Neural progenitor cell (in vitro differentiated cells): Measurements from ENCODE around the gene ST3GAL6. TPM values are rescaled to one million over a fixed set of nuclear protein-coding genes. Genes with fewer than 3 reads are reported as not detected.

Experiments
- DNase-seq: peaks from one replicate; pipeline ENCODE4 v3.0.0-alpha.2; 2016; ENCODE audit warnings: low spot score
- H2AFZ ChIP-seq: fragments of 200-600 bp; sonication (generic); replicated peaks from 2 replicates; pipeline ENCODE4 v1.6.1; 2016; ENCODE audit warnings: antibody characterized with exemption
- H3F3A ChIP-seq: fragments of 200-600 bp; sonication (generic); 2 replicates; pipeline ENCODE4 v1.6.1; 2016; ENCODE audit warnings: antibody characterized with exemption, low read depth
- H3K27ac ChIP-seq: fragments of 200-600 bp; sonication (generic); 2 replicates; pipeline ENCODE4 v1.5.1; 2016; ENCODE audit warnings: mild to moderate bottlenecking
- H3K27me3 ChIP-seq: fragments of 200-600 bp; sonication (generic); 2 replicates; pipeline ENCODE4 v1.6.1; 2016; ENCODE audit warnings: mild to moderate bottlenecking, moderate library complexity
- H3K36me3 ChIP-seq: fragments of 200-600 bp; sonication (generic); 2 replicates; pipeline ENCODE4 v1.5.1; 2016
- H3K4me1 ChIP-seq: fragments of 200-600 bp; sonication (generic); 2 replicates; pipeline ENCODE4 v1.6.1; 2016; ENCODE audit warnings: mixed run types
- H3K4me2 ChIP-seq: fragments of 200-600 bp; sonication (generic); 2 replicates; pipeline ENCODE4 v1.6.1; 2016
- H3K4me3 ChIP-seq: fragments of 200-600 bp; sonication (generic); 2 replicates; pipeline ENCODE4 v1.5.1; 2016
- H3K79me2 ChIP-seq: fragments of 200-600 bp; sonication (generic); 2 replicates; pipeline ENCODE4 v1.6.1; 2016; ENCODE audit warnings: low read depth
- H3K9ac ChIP-seq: fragments of 200-600 bp; sonication (generic); 2 replicates; pipeline ENCODE4 v1.6.1; 2016
- H3K9me3 ChIP-seq: fragments of 200-600 bp; sonication (generic); 2 replicates; pipeline ENCODE4 v1.5.1; 2016; ENCODE audit warnings: low read depth
- H4K20me1 ChIP-seq: fragments of 200-600 bp; sonication (generic); 2 replicates; pipeline ENCODE4 v1.6.1; 2016; ENCODE audit warnings: low read depth
- H3K27ac Mint-ChIP-seq: 3 replicates; pipeline ENCODE4 v1.8.0; 2021; ENCODE audit warnings: mixed read lengths
- H3K27me3 Mint-ChIP-seq: 2 replicates; pipeline ENCODE4 v1.8.0; 2022; ENCODE audit warnings: low read depth, mild to moderate bottlenecking, inconsistent platforms, moderate library complexity, mixed read lengths; ENCODE audit not compliant: insufficient read depth
- H3K36me3 Mint-ChIP-seq: 3 replicates; pipeline ENCODE4 v1.8.0; 2021; ENCODE audit warnings: mixed read lengths
- H3K4me1 Mint-ChIP-seq: 3 replicates; pipeline ENCODE4 v1.8.0; 2021; ENCODE audit warnings: mixed read lengths
- H3K4me3 Mint-ChIP-seq: 3 replicates; pipeline ENCODE4 v1.8.0; 2021; ENCODE audit warnings: mild to moderate bottlenecking, moderate library complexity, mixed read lengths
- H3K9me3 Mint-ChIP-seq: 3 replicates; pipeline ENCODE4 v1.8.0; 2020; ENCODE audit warnings: mixed read lengths
- EZH2 ChIP-seq: fragments of 200-600 bp; sonication (generic); IDR thresholded peaks from 2 replicates; pipeline ENCODE4 v1.6.1; 2017; ENCODE audit warnings: antibody characterized with exemption, mild to moderate bottlenecking, moderate library complexity
- EZH2phosphoT487 ChIP-seq: fragments of 200-600 bp; sonication (generic); IDR thresholded peaks from 2 replicates; pipeline ENCODE4 v1.6.1; 2017; ENCODE audit warnings: antibody characterized with exemption
- total RNA-seq: library from RNA; depleted of rRNA; stranded (reverse); fragments of >200 nt; gene quantifications from 2 replicates; pipeline ENCODE4 v1.2.3, GENCODE V29; 2015; ENCODE audit warnings: low replicate concordance
- TF ChIP-seq, protein P1 (sequence below): fragments of 200-600 bp; sonication (generic); IDR thresholded peaks from 2 replicates; pipeline ENCODE4 v1.5.1; 2017; ENCODE audit warnings: antibody characterized with exemption, mild to moderate bottlenecking

ST3GAL6 gene
- total RNA-seq, 1 donor from 2014 or later, result 18.6 TPM

DNA sequence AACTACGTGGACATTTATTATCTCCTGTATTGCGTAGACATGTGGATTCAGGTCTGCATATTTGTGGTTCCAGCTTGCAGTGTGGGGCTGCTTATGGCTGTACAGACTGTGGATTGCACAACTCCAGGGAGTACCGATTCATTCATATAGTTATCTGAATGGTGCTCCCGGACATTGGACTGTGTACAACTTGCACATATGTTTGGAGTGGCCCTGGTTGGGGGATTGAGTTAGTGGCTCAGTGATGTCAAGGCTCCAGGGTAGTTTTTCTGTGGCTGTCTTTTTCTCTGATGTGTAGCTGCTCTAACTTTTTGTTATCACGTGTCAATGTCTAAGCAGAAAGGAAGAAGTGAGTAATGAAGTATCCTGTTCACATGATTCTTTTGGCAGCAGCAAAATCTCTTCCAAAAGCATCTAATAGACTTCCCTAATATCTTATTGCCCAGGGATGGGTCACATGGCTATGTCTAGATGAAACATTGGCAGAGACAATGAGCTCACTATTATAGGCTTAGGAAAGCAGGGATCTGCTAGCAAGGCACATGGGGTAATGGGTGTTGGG, 15.8 kb downstream of the ST3GAL6 start:
- Mint-ChIP-seq H3K27ac (no peak overlapping the region), H3K9me3 (no peaks in the 10 kb centered on the region), H3K4me3 (no peak overlapping the region), H3K4me1 (peaks cover 13% of the 10 kb centered on the region), H3K27me3 (peaks cover 2% of the 10 kb centered on the region), H3K36me3 (peaks cover 6% of the 10 kb centered on the region)
- peaks cover 8% of the 10 kb centered on the region for H3K4me1 ChIP-seq
- no peak overlapping the region for H2AFZ ChIP-seq
- H3K27ac ChIP-seq, result no peak overlapping the region
- no peaks in the 10 kb centered on the region for H4K20me1 ChIP-seq
- TF ChIP-seq EZH2phosphoT487 (no peak), EZH2 (no peak)
- TF ChIP-seq, protein P1, sequence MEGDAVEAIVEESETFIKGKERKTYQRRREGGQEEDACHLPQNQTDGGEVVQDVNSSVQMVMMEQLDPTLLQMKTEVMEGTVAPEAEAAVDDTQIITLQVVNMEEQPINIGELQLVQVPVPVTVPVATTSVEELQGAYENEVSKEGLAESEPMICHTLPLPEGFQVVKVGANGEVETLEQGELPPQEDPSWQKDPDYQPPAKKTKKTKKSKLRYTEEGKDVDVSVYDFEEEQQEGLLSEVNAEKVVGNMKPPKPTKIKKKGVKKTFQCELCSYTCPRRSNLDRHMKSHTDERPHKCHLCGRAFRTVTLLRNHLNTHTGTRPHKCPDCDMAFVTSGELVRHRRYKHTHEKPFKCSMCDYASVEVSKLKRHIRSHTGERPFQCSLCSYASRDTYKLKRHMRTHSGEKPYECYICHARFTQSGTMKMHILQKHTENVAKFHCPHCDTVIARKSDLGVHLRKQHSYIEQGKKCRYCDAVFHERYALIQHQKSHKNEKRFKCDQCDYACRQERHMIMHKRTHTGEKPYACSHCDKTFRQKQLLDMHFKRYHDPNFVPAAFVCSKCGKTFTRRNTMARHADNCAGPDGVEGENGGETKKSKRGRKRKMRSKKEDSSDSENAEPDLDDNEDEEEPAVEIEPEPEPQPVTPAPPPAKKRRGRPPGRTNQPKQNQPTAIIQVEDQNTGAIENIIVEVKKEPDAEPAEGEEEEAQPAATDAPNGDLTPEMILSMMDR, result no peak
- H3K4me3 ChIP-seq, result no peak overlapping the region
- H3K9me3 ChIP-seq, result no peaks in the 10 kb centered on the region
- H3K4me2 ChIP-seq, result no peak overlapping the region
- H3K9ac ChIP-seq, result no peak overlapping the region
- no peaks in the 10 kb centered on the region for H3K36me3 ChIP-seq
- no peaks in the 10 kb centered on the region for H3K27me3 ChIP-seq
- no peak for DNase-seq
- no peaks in the 10 kb centered on the region for H3F3A ChIP-seq
- no peaks in the 10 kb centered on the region for H3K79me2 ChIP-seq

DNA sequence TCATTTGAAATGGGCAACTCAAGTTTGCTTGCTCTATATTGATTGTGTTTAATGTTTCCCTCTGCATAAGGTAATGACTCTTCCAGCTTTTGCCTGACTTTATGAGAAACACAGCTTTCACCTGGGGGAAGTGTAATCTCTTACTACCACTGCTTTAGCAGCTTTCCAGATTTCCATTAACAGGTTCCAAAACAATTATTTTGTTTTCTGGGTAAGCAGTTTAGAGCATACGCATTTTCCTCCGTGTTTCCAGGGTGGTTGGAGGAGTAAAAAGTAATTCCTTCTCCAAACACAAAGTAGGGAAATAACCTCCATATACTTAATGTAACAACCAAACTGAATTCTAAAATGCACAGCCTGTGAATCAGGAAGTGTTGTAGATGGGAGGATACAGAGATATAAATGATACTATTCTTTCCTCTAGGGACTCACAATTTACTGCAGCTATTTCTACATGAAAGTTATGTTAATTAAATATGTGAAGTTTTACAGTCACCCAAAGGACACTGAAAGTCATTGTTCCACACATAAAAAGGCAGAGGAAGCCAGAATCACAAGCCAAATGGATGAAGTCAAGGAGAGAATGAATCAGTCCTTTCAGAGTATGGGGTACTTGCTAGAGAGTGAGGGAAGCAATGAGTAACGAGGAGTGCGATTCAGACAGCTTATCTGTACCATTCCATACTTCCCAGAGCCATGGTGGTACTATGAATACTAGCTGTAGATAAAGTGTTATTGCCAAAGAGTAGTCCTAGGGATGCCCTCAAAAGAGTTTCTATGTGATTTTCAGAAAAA, 16.6 kb downstream of the ST3GAL6 start:
- Histone ChIP-seq H3K4me3 (no peak overlapping the region), H3F3A (no peaks in the 10 kb centered on the region), H3K27ac (no peak overlapping the region), H3K4me1 (peaks cover 8% of the 10 kb centered on the region), H3K9me3 (no peaks in the 10 kb centered on the region), H3K27me3 (no peaks in the 10 kb centered on the region), H3K9ac (no peak overlapping the region), H3K79me2 (no peaks in the 10 kb centered on the region), H2AFZ (no peak overlapping the region), H4K20me1 (no peaks in the 10 kb centered on the region), H3K4me2 (no peak overlapping the region), H3K36me3 (no peaks in the 10 kb centered on the region)
- Mint-ChIP-seq H3K27me3 (peaks cover 2% of the 10 kb centered on the region), H3K9me3 (no peaks in the 10 kb centered on the region), H3K36me3 (peaks cover 6% of the 10 kb centered on the region), H3K4me3 (no peak overlapping the region), H3K4me1 (peaks cover 13% of the 10 kb centered on the region), H3K27ac (no peak overlapping the region)
- no peak for DNase-seq
- no peak for TF ChIP-seq EZH2phosphoT487
- TF ChIP-seq, protein P1, result no peak
- no peak for TF ChIP-seq EZH2

DNA sequence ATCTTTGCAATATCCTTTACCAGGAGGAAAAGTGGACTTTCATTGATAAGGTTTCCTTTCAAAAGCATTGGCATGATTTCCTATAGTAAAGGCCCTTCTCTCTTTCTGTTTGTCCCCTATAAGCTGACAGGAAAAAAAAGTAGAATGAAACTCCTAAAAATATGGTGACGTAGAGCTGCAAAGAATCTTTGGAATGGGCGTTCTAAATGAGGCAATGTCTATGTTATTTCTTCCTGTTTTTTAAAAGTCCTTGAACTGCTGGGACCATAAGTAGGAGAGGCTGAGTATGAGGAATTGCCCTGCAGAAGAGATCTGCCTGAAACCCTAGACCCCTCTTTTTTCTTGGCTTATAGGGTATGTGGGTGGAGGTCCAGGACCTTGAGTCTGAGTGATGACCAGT, 17.2 kb downstream of the ST3GAL6 start:
- Histone ChIP-seq H4K20me1 (no peaks in the 10 kb centered on the region), H3K9me3 (no peaks in the 10 kb centered on the region), H3K36me3 (no peaks in the 10 kb centered on the region), H3K27ac (no peak overlapping the region), H3K79me2 (no peaks in the 10 kb centered on the region), H3K4me1 (peaks cover 8% of the 10 kb centered on the region), H3F3A (no peaks in the 10 kb centered on the region), H3K9ac (no peak overlapping the region), H3K4me3 (no peak overlapping the region), H3K27me3 (no peaks in the 10 kb centered on the region), H3K4me2 (no peak overlapping the region), H2AFZ (no peak overlapping the region)
- H3K4me3 Mint-ChIP-seq, result no peak overlapping the region
- no peak for DNase-seq
- peaks cover 2% of the 10 kb centered on the region for H3K27me3 Mint-ChIP-seq
- H3K27ac Mint-ChIP-seq, result no peak overlapping the region
- no peaks in the 10 kb centered on the region for H3K9me3 Mint-ChIP-seq
- H3K36me3 Mint-ChIP-seq, result peaks cover 6% of the 10 kb centered on the region
- peaks cover 14% of the 10 kb centered on the region for H3K4me1 Mint-ChIP-seq
- TF ChIP-seq EZH2phosphoT487 (no peak), EZH2 (no peak)
- TF ChIP-seq, protein P1, result no peak
